ENCODE data around the gene BZW2. TPM values are rescaled to one million over a fixed set of nuclear protein-coding genes. Genes with fewer than 3 reads are reported as not detected.

BZW2 gene
- total and polyA plus RNA-seq, 2 of the 13 experiments (the other 11 are each of a cell fraction or from before 2014, with no cell fraction given): 21.8 to 95.2 TPM

DNA sequence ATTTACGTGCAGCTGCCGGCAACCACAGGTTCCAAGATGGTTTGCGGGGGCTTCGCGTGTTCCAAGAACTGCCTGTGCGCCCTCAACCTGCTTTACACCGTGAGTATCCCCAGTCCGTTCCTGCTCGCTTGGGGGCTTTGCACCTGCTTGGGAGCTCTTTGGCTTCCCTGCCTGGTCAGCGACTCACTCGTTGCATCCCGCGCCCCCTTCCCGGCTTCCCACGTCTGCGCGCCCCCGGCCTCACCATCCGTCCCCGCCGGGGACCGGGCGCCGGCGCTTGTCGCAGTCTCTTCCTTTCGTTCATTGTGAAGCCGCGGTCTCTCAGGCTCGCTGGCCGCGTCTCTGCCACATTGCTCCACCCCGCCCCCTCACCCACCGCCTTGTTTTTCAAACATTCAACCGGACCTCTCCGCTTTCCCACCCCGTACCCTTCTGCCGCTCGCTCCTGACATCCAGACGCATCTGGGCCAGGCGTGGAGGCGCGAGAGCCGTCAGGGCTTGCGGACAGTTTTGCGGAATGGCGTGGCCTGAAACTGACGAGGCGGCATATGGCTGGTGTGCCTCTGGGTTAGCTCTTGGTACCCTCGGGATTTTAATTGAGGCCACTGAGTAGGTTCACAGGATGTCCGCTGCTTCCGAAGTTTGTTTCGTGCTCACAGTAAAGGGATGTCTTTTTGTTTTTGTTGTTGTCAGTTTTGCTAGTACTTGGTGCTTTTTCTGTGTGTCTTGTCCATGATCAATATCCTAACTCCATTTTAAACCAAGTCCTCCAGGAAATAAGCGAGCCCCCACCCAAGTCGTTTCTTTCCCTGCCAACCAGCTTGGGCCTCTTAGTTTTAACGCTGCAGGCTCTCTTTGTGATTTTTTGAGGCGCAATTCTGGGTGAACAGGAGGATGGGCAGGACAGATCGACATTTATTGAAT lies 108.2 kb downstream of the BZW2 start (continued):
- TF ChIP-seq, protein P1, sequence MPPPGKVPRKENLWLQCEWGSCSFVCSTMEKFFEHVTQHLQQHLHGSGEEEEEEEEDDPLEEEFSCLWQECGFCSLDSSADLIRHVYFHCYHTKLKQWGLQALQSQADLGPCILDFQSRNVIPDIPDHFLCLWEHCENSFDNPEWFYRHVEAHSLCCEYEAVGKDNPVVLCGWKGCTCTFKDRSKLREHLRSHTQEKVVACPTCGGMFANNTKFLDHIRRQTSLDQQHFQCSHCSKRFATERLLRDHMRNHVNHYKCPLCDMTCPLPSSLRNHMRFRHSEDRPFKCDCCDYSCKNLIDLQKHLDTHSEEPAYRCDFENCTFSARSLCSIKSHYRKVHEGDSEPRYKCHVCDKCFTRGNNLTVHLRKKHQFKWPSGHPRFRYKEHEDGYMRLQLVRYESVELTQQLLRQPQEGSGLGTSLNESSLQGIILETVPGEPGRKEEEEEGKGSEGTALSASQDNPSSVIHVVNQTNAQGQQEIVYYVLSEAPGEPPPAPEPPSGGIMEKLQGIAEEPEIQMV (CRISPR knock-in tag; IDR thresholded peaks at IDR 0.05; ENCODE audit: low read depth): peak; percentile 39; the same call in 1 of the 2 replicates
- TF ChIP-seq MAZ (IDR thresholded peaks at IDR 0.05; ENCODE audit: borderline replicate concordance, low read depth, low read length): no peak
- peak; percentile 51; the same call in 1 of the 2 replicates for TF ChIP-seq MAZ (CRISPR knock-in tag; IDR thresholded peaks at IDR 0.05; ENCODE audit: low read depth)
- TF ChIP-seq, protein P2, sequence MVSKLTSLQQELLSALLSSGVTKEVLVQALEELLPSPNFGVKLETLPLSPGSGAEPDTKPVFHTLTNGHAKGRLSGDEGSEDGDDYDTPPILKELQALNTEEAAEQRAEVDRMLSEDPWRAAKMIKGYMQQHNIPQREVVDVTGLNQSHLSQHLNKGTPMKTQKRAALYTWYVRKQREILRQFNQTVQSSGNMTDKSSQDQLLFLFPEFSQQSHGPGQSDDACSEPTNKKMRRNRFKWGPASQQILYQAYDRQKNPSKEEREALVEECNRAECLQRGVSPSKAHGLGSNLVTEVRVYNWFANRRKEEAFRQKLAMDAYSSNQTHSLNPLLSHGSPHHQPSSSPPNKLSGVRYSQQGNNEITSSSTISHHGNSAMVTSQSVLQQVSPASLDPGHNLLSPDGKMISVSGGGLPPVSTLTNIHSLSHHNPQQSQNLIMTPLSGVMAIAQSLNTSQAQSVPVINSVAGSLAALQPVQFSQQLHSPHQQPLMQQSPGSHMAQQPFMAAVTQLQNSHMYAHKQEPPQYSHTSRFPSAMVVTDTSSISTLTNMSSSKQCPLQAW (CRISPR knock-in tag; IDR thresholded peaks at IDR 0.05): 0 out of 2 replicates have a peak, but pooled peaks have one; percentile 16
- peak; percentile 58; the same call in 1 of the 2 replicates for TF ChIP-seq ZNF709 (CRISPR knock-in tag; IDR thresholded peaks at IDR 0.05)
- peak; percentile 58; the same call in 1 of the 2 replicates for TF ChIP-seq SRY (CRISPR knock-in tag; IDR thresholded peaks at IDR 0.05)
- no peak for TF ChIP-seq SALL2 (CRISPR knock-in tag; IDR thresholded peaks at IDR 0.05)
- peak; percentile 34 for TF ChIP-seq TAF15 (IDR thresholded peaks at IDR 0.05; ENCODE audit: low read depth, low read length, poor library complexity, severe bottlenecking)
- TF ChIP-seq, protein P3, sequence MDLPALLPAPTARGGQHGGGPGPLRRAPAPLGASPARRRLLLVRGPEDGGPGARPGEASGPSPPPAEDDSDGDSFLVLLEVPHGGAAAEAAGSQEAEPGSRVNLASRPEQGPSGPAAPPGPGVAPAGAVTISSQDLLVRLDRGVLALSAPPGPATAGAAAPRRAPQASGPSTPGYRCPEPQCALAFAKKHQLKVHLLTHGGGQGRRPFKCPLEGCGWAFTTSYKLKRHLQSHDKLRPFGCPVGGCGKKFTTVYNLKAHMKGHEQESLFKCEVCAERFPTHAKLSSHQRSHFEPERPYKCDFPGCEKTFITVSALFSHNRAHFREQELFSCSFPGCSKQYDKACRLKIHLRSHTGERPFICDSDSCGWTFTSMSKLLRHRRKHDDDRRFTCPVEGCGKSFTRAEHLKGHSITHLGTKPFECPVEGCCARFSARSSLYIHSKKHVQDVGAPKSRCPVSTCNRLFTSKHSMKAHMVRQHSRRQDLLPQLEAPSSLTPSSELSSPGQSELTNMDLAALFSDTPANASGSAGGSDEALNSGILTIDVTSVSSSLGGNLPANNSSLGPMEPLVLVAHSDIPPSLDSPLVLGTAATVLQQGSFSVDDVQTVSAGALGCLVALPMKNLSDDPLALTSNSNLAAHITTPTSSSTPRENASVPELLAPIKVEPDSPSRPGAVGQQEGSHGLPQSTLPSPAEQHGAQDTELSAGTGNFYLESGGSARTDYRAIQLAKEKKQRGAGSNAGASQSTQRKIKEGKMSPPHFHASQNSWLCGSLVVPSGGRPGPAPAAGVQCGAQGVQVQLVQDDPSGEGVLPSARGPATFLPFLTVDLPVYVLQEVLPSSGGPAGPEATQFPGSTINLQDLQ (CRISPR knock-in tag; IDR thresholded peaks at IDR 0.05): no peak
- TF ChIP-seq REPIN1 (CRISPR knock-in tag; IDR thresholded peaks at IDR 0.05; ENCODE audit: borderline replicate concordance, low read depth): 0 out of 2 replicates have a peak, but pooled peaks have one; percentile 35
- TF ChIP-seq ARNT (IDR thresholded peaks at IDR 0.05): no peak
- peak; percentile 25; the same call in 1 of the 2 replicates for TF ChIP-seq GABPB1 (CRISPR knock-in tag; IDR thresholded peaks at IDR 0.05)
- peak; percentile 63; the same call in 1 of the 2 replicates for TF ChIP-seq KMT2B (CRISPR knock-in tag; IDR thresholded peaks at IDR 0.05)
- TF ChIP-seq, protein P4, sequence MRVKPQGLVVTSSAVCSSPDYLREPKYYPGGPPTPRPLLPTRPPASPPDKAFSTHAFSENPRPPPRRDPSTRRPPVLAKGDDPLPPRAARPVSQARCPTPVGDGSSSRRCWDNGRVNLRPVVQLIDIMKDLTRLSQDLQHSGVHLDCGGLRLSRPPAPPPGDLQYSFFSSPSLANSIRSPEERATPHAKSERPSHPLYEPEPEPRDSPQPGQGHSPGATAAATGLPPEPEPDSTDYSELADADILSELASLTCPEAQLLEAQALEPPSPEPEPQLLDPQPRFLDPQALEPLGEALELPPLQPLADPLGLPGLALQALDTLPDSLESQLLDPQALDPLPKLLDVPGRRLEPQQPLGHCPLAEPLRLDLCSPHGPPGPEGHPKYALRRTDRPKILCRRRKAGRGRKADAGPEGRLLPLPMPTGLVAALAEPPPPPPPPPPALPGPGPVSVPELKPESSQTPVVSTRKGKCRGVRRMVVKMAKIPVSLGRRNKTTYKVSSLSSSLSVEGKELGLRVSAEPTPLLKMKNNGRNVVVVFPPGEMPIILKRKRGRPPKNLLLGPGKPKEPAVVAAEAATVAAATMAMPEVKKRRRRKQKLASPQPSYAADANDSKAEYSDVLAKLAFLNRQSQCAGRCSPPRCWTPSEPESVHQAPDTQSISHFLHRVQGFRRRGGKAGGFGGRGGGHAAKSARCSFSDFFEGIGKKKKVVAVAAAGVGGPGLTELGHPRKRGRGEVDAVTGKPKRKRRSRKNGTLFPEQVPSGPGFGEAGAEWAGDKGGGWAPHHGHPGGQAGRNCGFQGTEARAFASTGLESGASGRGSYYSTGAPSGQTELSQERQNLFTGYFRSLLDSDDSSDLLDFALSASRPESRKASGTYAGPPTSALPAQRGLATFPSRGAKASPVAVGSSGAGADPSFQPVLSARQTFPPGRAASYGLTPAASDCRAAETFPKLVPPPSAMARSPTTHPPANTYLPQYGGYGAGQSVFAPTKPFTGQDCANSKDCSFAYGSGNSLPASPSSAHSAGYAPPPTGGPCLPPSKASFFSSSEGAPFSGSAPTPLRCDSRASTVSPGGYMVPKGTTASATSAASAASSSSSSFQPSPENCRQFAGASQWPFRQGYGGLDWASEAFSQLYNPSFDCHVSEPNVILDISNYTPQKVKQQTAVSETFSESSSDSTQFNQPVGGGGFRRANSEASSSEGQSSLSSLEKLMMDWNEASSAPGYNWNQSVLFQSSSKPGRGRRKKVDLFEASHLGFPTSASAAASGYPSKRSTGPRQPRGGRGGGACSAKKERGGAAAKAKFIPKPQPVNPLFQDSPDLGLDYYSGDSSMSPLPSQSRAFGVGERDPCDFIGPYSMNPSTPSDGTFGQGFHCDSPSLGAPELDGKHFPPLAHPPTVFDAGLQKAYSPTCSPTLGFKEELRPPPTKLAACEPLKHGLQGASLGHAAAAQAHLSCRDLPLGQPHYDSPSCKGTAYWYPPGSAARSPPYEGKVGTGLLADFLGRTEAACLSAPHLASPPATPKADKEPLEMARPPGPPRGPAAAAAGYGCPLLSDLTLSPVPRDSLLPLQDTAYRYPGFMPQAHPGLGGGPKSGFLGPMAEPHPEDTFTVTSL (CRISPR knock-in tag; IDR thresholded peaks at IDR 0.05; ENCODE audit: borderline replicate concordance): peak; percentile 71
- no peak for TF ChIP-seq ZNF780A (CRISPR knock-in tag; IDR thresholded peaks at IDR 0.05)
- no peak for TF ChIP-seq ZNF251 (CRISPR knock-in tag; IDR thresholded peaks at IDR 0.05)
